GM19099 (cell line): ENCODE results near the gene ZFAND3.

Experiments
- POLR2A ChIP-seq: IDR thresholded peaks from 3 replicates; pipeline ENCODE4 v1.6.1; 2011; ENCODE audit warnings: low read depth; ENCODE audit not compliant: insufficient read length; ENCODE audit errors: extremely low read depth

The ZFAND3 gene

DNA sequence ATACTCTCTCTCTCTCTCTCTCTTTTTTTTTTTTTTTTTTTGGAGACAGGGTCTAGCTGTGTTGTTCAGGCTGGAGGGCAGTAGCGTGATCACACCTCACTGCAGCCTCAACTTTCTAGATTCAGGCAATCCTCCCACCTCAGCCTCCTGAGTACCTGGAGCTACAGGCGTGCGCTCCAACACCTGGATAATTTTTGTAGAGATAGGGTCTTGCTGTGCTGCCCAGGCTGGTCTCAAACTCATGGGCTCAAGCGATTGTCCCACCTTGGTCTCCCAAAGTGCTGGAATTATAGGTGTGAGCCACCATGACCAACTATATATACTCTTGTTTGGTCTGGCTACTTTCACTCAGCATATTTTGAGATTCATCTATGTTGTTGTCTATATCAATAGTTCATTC lies 154.9 kb downstream of the ZFAND3 start:
- TF ChIP-seq POLR2A, result no peak

DNA sequence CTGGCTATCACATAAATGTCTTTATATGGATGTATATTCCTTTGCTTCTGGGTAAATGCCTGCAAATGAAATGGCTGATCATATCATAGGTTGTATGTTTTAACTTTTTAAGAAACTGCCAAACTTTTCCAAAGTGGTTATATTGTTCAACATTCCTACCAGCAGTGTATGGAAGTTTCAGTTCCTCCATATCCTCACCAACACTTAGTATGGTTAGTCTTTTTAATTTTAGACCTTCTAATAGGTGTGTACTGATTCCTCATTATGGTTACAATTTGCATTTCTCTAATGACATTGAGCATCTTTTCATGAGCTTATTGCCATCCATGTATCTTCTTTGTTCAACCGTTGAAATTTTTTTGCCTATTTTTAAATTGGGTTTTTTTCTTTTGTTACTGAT lies 155.4 kb downstream of the ZFAND3 start:
- TF ChIP-seq POLR2A, result no peak

DNA sequence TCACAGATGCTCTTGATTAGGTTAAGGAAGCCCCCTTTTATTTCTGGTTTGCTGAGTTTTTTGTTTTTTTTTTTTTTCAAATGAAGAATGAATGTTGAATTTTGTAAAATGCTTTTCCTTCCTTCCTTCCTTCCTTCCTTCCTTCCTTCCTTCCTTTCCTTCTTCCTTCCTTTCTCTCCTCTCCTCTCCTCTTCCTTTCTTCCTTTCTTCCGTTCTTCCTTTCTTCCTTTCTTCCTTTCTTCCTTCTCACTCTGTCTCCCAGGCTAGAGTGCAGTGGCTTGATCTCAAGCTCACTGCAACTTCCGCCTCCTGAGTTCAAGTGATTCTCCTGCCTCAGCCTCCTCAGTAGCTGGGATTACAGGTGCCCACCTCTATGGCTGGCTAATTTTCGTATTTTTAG lies 158.2 kb downstream of the ZFAND3 start:
- TF ChIP-seq POLR2A, result no peak

DNA sequence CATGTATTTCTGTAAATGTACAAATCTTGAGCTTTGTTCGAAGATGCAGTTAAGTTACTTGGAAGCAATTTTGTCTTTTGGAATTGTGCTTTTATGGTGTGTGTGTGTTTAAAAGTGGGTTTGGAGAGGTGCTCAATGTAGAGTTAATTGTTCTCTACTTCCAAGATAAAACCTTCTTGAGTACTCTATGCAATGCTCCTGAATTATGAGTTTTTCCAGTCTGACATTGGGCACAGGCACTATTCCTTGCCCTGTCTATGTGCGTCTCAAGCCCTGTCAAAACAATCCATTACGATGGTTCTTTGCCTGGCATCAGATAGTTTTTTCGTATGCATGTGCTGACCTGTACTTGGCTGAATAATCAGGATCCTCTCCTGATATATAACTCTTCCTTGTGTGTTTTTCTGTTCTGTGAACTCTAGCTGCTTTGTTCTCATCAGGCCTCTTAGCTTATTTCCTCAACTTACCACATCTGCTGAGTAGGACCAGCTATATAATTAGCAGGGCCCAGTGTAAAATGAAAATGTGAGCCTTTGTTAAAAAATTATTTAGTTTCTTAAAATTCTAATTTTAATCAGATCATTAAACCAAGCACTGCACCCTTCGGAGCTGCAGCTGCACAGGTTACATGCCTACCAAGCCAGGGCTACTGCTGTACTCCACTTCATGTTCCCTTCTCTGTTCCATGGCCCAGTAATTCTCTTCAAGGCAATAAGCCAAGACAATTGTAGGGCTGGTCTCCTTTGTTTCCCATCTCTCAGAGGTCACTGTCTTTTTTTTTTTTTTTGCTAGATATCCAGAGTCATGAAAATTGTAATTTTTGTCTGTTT lies 160.1 kb downstream of the ZFAND3 start:
- TF ChIP-seq POLR2A, result no peak

DNA sequence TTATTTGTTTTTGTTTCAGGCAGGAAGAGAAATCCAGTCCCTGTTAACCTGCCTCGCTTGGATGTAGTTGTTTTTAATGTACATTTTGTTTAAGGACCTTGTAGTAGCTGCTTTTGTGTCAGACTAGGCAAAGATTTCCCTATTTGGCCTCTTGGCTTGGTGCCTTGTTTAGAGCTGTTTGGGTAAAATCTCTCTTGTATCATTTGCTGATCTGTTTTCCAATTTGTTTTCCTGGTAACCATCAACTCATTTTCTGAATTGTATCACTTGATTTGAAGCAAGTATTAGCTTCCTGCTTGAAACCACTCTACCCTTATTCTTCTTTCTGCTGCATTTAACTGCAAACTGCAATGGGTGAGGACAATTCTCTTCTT lies 160.7 kb downstream of the ZFAND3 start:
- no peak for TF ChIP-seq POLR2A

DNA sequence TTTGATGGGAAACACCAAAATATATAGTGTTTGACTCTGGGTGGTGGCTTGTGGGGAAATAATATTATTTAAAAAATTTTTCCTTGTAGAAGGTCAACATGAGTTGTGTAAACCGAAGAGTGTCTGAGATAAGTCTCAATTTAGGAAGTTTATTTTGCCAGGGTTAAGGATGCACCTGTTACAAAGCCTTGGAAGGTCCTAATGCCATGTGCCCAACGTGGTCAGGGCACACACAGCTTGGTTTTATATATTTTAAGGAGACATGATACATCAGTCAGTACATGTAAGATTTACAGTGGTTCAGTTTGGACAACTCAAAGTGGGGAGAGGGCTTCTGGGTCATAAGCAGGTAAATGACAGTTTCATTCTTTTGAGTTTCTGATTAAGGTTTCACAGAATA lies 162.1 kb downstream of the ZFAND3 start:
- no peak for TF ChIP-seq POLR2A

DNA sequence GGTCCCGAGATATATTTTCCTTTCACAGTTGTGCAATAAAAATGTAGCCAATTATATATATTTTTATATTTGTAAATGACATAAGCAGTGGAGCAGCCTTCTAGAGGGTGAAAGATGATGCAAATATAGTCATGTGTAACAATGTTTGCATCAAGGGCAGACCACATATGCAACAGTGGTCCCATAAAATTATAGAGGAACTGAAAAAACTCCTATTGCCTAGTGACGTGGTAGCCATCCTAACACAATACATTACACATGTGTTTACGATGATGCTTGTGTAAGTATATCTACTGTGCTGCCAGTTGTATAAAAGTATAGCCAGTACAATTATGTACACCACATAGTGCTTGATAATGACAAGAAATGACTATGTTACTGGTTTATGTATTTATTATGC lies 162.8 kb downstream of the ZFAND3 start:
- no peak for TF ChIP-seq POLR2A

DNA sequence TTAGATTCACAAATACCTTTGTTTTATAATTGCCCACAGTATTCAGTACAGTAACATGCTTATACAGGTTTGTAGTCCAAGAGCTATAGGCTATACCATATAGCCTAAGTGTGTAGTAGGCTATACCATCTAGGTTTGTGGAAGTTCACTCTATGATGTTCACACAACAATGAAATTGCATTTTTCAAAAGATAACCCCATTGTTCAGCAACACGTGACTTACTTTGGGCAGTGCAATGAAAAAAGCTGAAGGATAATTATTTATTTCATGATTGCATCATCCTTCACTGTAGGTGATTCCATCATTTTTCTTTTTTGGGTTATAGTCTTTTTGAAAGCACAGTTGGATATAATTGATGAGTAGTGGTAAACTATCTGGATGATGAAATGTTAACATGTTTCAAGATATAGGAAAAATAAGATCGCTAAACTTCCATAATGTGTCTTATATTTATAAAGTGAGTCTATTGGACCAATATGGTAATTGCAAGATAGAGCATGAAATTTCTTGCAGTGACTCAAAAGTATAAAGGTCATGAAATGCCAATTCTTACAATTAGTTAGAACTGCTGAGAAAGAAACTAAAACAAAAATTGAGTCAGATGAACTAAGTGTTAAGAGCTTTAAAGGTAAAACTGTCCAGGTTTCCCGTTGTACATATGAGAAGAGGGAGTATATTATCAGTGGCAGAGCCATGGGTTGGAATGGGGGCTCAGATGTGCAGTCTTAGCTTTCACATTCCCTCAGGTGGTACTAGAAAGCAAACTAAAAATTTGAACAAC lies 164.4 kb downstream of the ZFAND3 start:
- TF ChIP-seq POLR2A, result no peak

DNA sequence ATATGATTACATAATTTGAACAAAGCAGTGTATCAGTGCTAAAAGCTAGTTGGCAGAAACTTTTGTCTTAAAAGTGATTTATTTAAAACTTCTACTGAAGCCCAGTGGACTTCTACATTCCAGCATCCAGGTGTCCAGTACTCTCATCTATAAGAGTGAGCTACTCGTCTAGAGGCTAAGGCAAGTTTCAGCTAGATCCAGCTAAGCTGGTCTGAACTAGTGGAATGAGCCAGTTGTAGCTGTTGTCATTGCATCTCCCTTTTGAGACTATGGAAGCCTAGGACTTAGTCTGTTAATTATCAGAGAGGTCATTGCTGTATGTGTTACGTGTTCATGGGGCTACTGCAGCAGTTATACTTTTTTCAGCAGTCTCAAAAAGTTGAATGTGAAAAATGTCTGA lies 165.1 kb downstream of the ZFAND3 start:
- TF ChIP-seq POLR2A, result no peak

DNA sequence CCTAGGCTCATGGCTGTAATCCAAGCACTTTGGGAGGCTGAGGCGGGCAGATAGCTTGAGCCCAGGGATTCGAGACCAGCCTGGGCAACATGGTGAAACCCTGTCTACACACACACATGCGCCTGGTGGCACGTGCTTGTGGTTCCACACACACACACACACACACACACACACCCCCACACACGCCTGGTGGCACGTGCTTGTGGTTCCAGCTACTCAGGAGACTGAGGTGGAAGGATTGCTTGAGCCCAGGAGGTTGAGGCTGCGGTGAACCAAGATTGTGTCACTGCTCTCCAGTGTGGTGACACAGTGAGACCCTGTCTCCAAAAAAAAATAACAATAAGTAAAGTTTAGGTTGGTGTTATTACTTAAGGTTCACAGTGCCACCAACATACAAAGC lies 165.8 kb downstream of the ZFAND3 start:
- TF ChIP-seq POLR2A, result no peak

DNA sequence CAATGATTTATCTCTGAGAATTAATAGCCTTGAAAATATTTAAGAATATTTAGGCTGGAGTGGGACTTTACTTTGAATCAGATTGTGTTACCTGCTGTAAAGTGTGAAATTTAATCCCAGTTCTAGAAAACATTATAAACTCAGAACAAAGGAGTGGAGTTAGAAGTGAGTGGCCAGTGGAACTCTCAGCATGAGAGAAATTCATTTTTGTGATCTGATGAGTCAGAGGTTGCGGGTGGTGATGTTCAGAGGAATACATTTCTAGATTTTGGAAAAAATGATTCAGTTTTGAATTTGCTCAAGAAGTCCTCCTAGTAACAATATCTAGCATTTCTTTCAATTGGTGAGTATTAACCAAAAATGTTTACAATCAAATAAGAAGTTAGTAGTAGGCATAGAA lies 167.5 kb downstream of the ZFAND3 start:
- TF ChIP-seq POLR2A, result no peak

DNA sequence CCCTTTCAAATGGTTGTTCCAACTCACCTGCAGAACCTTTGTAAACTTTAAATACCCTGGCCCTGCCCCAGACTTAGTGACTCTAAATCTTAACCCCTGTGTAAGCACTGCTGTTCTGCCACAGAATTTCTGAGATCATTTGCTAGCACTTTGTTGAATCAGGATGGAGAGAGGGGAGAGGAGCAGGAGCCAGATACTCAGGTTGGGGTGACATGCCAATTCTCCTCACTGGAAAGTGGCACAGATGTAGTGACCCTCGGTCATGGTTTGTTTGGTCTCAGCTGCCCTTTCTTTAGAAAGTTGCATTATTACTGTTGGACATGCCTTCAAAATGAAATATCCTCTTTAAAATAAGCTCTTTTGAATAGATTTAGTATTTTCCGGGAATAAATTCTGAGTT lies 168.0 kb downstream of the ZFAND3 start:
- TF ChIP-seq POLR2A, result no peak

DNA sequence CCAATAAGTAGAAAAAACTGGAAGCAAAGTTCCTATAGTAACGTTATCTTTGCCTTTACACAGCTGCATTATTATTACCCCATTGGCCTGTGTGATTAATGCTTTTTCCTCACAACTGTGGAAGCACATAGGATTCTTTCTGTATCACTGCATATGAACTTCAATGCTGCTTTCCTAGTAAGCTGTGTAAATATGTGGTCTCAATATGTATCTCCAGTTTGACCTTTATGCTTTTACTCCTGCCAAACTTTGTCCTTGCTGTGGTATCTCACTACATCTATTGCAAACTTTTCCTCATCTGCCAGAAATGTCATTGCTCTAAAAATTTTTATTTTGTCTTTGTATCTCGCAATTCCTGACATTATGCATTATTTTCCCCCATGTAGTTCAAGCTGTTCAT lies 168.6 kb downstream of the ZFAND3 start:
- TF ChIP-seq POLR2A, result no peak

DNA sequence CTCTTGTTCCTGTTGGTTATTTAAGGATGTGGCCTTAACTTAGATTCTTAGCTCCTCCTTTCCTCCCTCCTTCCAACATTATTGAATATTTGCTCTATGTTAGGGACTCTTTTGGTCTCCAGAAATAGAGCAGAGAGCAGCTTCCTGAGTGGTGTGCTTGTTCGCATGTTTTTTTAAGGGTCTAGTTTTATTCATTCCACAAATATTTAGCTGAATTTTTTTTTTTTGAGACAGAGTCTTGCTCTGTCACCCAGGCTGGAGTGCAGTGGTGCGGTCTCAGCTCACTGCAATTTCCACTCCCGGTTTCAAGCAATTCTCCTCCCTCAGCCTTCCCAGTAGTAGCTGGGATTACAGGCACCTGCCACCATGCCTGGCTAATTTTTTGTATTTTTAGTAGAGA lies 169.2 kb downstream of the ZFAND3 start:
- no peak for TF ChIP-seq POLR2A

DNA sequence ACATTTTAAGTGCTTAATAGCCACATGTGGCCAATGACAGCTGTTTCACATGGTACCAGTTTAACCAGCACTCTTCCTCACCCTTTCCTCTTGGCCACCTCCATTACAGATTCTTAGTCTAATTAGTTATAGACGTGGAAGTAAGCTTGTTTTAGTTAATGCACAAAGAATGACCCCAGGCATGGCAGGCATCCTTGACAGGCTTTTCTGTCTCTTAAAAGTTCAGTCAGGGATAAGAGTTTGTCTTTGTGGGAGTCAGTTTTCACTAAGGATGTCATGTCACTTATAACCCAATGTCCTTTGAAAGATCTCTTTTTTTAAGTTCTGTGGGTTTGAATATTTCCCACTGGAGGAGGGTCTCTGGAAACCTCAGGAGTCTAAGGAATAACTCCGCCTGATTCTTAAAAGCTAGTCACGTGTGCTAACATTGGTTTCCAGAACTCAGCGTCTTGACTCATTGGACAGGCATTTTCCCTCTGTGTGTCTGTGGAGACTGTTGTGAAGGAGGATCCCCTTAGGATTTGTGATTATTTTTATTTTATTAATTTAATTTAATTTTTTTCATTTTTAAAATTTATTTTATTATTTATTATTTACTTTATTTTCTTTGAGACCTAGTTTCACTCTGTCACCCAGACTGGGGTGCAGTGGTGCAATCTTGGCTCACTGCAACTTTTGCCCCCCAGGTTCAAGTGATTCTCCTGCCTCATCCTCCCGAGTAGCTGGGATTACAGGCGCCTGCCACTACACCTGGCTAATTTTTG lies 171.4 kb downstream of the ZFAND3 start:
- no peak for TF ChIP-seq POLR2A
